Natural killer cell (primary cell): ENCODE results near the gene ADGRG7. TPM values are rescaled to one million over a fixed set of nuclear protein-coding genes. Genes with fewer than 3 reads are reported as not detected.
A peak's percentile ranks its signal among the peaks of the same experiment; 100 is the strongest.

ENCODE experiments used
- ATAC-seq, 3 donors: fragments of 150-1000 bp in 2 of 3; fragments of 200-7000 bp in 1 of 3; cut with Tn5 transposase; 1 replicate in 1 of 3; 2 replicates in 2 of 3; pipeline ENCODE4 v1.10.0; 2021; ENCODE audit warnings: mild to moderate bottlenecking in 2 of 3, moderate library complexity in 2 of 3
- DNase-seq, 2 donors: peaks; one replicate each; pipeline versions ENCODE4 v3.0.0 to v3.0.0-alpha.2; 2013 to 2021; ENCODE audit warnings: mixed read lengths in 1 of 2
- H3K27ac ChIP-seq: one replicate; pipeline ENCODE4 v1.5.1; 2013; ENCODE audit warnings: mild to moderate bottlenecking, low read length
- H3K27me3 ChIP-seq: one replicate; pipeline ENCODE4 v1.6.1; 2013; ENCODE audit warnings: low read length; ENCODE audit not compliant: control insufficient read depth, insufficient read depth
- H3K36me3 ChIP-seq: one replicate; pipeline ENCODE4 v1.6.1; 2013; ENCODE audit warnings: low read length; ENCODE audit not compliant: control insufficient read depth, insufficient read depth
- H3K4me1 ChIP-seq: one replicate; pipeline ENCODE4 v1.6.1; 2013; ENCODE audit warnings: low read length; ENCODE audit not compliant: control insufficient read depth, insufficient read depth
- H3K4me3 ChIP-seq: one replicate; pipeline ENCODE4 v1.5.1; 2013; ENCODE audit warnings: low read length
- H3K9me3 ChIP-seq: one replicate; pipeline ENCODE4 v1.6.1; 2013; ENCODE audit warnings: low read length; ENCODE audit not compliant: control insufficient read depth, insufficient read depth
- H3K27ac Mint-ChIP-seq, 2 donors: one replicate each; pipeline ENCODE4 v1.8.0; 2022; ENCODE audit warnings: mild to moderate bottlenecking in 2 of 2, mixed read lengths in 2 of 2, moderate library complexity in 1 of 2
- H3K27me3 Mint-ChIP-seq, 2 donors: one replicate each; pipeline ENCODE4 v1.8.0; 2022; ENCODE audit warnings: low read depth in 2 of 2, mixed read lengths in 2 of 2
- H3K36me3 Mint-ChIP-seq: one replicate; pipeline ENCODE4 v1.8.0; 2022; ENCODE audit warnings: mixed read lengths
- H3K4me1 Mint-ChIP-seq, 2 donors: one replicate each; pipeline ENCODE4 v1.8.0; 2022; ENCODE audit warnings: mixed read lengths in 2 of 2
- H3K4me3 Mint-ChIP-seq: one replicate; pipeline ENCODE4 v1.8.0; 2022; ENCODE audit warnings: mild to moderate bottlenecking, moderate library complexity, mixed read lengths
- H3K9me3 Mint-ChIP-seq, 2 donors: one replicate each; pipeline ENCODE4 v1.8.0; 2022; ENCODE audit warnings: mixed read lengths in 2 of 2
- WGBS: methylation state at CpG from one replicate; pipeline ENCODE4 v1.1.7; 2013; ENCODE audit warnings: missing lambda C conversion rate; ENCODE audit not compliant: insufficient coverage; 5-methylcytosine and 5-hydroxymethylcytosine counted together
- intact Hi-C: fragments of 100-400 bp; cut with micrococcal nuclease; formaldehyde crosslinking; loops from one replicate; pipeline ENCODE4 v1.14.2; 2022
- total RNA-seq, 4 donors: library from RNA; stranded (reverse); fragments of 120-200 nt in 1 of 4; gene quantifications; one replicate each; pipeline versions ENCODE4 v1.2.3 to v1.2.4, GENCODE V29; 2013 to 2022
- TF ChIP-seq, protein P1 (sequence below): fragments of 200-600 bp; IDR thresholded peaks from one replicate; pipeline ENCODE4 v1.8.0; 2022; ENCODE audit warnings: antibody characterized with exemption

Gene ADGRG7
- total RNA-seq, 3 donors from 2014 or later (not counting 1 experiment from before 2014, with no cell fraction given), result not detected

DNA sequence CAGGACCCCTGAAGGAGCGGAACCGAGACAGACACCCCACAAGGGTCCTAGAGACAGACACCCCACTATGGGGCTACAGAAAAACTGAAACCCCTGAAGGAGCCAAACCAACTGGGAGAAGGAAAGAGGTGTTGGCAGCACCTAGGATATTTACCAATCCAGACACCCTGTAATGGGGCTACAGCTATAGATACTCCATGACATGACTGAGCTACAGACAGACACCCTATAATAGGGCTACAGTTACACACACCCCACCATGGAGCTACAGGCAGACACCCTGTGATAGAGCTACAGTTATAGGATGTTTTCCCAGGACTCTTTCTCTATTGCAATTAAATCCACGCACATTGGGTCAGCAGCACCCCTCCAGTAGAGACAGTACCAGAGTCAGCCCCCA, 22.6 kb upstream of the ADGRG7 start:
- 81% methylated on average over 1 of the region's 3 CpGs for WGBS
- TF ChIP-seq, protein P1, sequence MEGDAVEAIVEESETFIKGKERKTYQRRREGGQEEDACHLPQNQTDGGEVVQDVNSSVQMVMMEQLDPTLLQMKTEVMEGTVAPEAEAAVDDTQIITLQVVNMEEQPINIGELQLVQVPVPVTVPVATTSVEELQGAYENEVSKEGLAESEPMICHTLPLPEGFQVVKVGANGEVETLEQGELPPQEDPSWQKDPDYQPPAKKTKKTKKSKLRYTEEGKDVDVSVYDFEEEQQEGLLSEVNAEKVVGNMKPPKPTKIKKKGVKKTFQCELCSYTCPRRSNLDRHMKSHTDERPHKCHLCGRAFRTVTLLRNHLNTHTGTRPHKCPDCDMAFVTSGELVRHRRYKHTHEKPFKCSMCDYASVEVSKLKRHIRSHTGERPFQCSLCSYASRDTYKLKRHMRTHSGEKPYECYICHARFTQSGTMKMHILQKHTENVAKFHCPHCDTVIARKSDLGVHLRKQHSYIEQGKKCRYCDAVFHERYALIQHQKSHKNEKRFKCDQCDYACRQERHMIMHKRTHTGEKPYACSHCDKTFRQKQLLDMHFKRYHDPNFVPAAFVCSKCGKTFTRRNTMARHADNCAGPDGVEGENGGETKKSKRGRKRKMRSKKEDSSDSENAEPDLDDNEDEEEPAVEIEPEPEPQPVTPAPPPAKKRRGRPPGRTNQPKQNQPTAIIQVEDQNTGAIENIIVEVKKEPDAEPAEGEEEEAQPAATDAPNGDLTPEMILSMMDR, result no peak
- Mint-ChIP-seq H3K36me3 (no peaks in the 10 kb centered on the region), H3K4me1 (no peaks in the 10 kb centered on the region), H3K27ac (no peak overlapping the region), H3K9me3 (no peaks in the 10 kb centered on the region), H3K27me3 (no peaks in the 10 kb centered on the region), H3K4me3 (no peak overlapping the region)
- no peaks in the 10 kb centered on the region for H3K9me3 ChIP-seq
- H3K4me3 ChIP-seq, result no peak overlapping the region
- no peak for DNase-seq
- no peak overlapping the region for H3K27ac ChIP-seq
- no peaks in the 10 kb centered on the region for H3K36me3 ChIP-seq
- intact Hi-C loops, result loop anchor here (10.0 kb wide), 1 partner anchor 122 kb away; no protein-coding TSS in a partner anchor
- peaks cover 3% of the 10 kb centered on the region for H3K4me1 ChIP-seq
- H3K27me3 ChIP-seq, result no peaks in the 10 kb centered on the region
- ATAC-seq, result no peak

DNA sequence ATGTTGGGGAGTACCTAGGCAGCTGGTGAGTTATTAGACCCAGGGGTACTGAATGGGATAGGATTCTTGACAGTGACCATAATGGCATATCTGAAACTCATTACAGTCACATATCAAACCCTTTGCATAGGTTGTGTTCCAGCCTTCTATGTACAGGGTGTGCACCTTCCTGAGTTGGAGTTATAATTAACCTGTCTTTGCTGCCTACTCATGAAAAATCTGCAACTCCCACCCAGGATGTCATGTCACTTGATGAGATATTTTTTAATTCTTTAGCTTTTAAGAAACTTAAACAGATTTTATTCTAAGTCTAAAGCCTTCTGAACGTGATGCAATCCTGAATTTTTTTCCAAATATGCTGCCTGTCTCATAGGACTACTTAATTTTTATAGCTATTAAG, 21.1 kb upstream of the ADGRG7 start:
- no peaks in the 10 kb centered on the region for H3K27me3 Mint-ChIP-seq
- H3K9me3 Mint-ChIP-seq, result no peaks in the 10 kb centered on the region
- ATAC-seq (no peak), DNase-seq (no peak)
- H3K27ac Mint-ChIP-seq, result no peak overlapping the region
- Histone ChIP-seq H3K9me3 (no peaks in the 10 kb centered on the region), H3K36me3 (no peaks in the 10 kb centered on the region), H3K27me3 (no peaks in the 10 kb centered on the region), H3K27ac (no peak overlapping the region), H3K4me3 (no peak overlapping the region), H3K4me1 (peaks cover 3% of the 10 kb centered on the region)
- no peaks in the 10 kb centered on the region for H3K4me1 Mint-ChIP-seq
- WGBS, result no CpG with 5 or more reads among the region's 1 CpG
- no peaks in the 10 kb centered on the region for H3K36me3 Mint-ChIP-seq
- intact Hi-C loops, result loop anchor here (10.0 kb wide), 1 partner anchor 123 kb away; no protein-coding TSS in a partner anchor
- TF ChIP-seq, protein P1, result no peak
- no peak overlapping the region for H3K4me3 Mint-ChIP-seq

DNA sequence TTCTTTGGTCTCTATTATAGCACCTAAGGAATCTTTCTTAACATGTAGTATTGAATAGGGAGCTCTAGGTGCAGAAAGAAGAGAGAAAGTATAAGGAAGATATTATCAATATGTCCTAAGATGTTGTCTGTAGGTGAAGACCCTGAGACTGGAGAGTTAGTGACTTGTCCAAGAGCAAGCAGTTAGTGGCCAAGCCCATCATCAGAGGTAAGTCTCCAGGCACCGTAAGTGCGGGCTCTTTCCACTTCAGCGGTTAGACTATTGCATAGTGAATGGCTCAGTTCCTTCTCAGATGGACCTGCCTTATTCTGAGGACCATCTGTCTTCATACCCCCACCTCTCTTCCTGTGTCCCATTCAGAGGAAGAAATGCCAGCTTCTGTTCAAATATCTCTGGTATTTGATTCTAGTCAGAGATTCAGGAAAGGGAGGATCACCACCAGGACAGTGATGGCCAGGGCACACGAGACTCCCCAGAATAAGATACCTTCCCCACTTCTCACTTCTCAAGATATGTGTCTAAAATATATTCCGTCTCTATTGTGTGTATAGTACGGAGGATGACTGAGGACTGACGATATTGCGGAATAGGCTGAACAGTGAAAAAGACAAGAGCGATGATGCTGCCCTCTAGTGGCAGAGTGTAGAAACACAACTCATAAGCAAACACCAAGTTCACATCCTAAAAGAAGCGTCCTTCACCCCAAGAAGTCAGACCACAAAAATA, 19.1 kb upstream of the ADGRG7 start:
- Histone ChIP-seq H3K27ac (no peak overlapping the region), H3K36me3 (no peaks in the 10 kb centered on the region), H3K4me1 (peaks cover 3% of the 10 kb centered on the region), H3K9me3 (no peaks in the 10 kb centered on the region), H3K4me3 (no peak overlapping the region), H3K27me3 (no peaks in the 10 kb centered on the region)
- Mint-ChIP-seq H3K4me1 (no peaks in the 10 kb centered on the region), H3K4me3 (no peak overlapping the region), H3K9me3 (no peaks in the 10 kb centered on the region), H3K27ac (no peak overlapping the region), H3K27me3 (no peaks in the 10 kb centered on the region), H3K36me3 (no peaks in the 10 kb centered on the region)
- intact Hi-C loops, result loop anchor here (1.0 to 5.0 kb wide), 3 partner anchors 274 to 758 kb away; no protein-coding TSS in a partner anchor
- peak; percentile 90 to 96 (median 91) for ATAC-seq
- TF ChIP-seq, protein P1, result peak; percentile 92
- WGBS, result 49% methylated on average over 5 of the region's 10 CpGs
- DNase-seq, result peak in 1 of 2 donors; percentile 86

DNA sequence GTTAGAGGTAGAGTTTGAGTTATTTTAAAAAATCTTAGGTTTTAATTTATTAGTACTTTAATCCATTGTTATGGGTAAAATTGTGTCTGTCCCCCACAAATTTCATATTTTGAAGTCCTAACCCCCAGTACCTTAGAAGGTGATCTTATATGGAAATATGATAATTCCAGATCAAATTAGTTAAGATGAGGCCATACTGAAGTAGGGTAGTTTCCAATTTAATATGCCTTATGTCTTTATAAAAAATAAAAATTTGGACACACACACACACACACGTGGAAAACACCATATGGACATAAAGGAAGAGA, 18.6 kb upstream of the ADGRG7 start:
- H3K9me3 ChIP-seq, result no peaks in the 10 kb centered on the region
- Mint-ChIP-seq H3K4me3 (no peak overlapping the region), H3K27ac (no peak overlapping the region), H3K4me1 (no peaks in the 10 kb centered on the region), H3K36me3 (no peaks in the 10 kb centered on the region), H3K27me3 (no peaks in the 10 kb centered on the region), H3K9me3 (no peaks in the 10 kb centered on the region)
- no CpG with 5 or more reads among the region's 1 CpG for WGBS
- no peak overlapping the region for H3K27ac ChIP-seq
- ATAC-seq, result no peak
- H3K36me3 ChIP-seq, result no peaks in the 10 kb centered on the region
- intact Hi-C loops, result loop anchor here (1.0 to 5.0 kb wide), 3 partner anchors 274 to 758 kb away; no protein-coding TSS in a partner anchor
- DNase-seq, result no peak
- TF ChIP-seq, protein P1, result peak; percentile 47
- no peak overlapping the region for H3K4me3 ChIP-seq
- H3K4me1 ChIP-seq, result peaks cover 3% of the 10 kb centered on the region
- H3K27me3 ChIP-seq, result no peaks in the 10 kb centered on the region
